Neural crest cell (in vitro differentiated cells): Measurements from ENCODE around the gene GPD1. TPM values are rescaled to one million over a fixed set of nuclear protein-coding genes. Genes with fewer than 3 reads are reported as not detected.

Experiments used
- DNase-seq: peaks from one replicate; pipeline ENCODE4 v3.0.0; 2021; ENCODE audit warnings: low read depth, mixed read lengths, low spot score
- H3K27ac Mint-ChIP-seq: one replicate; pipeline ENCODE4 v1.8.0; 2021; ENCODE audit warnings: mild to moderate bottlenecking, mixed read lengths; ENCODE audit not compliant: unreplicated experiment
- H3K27me3 Mint-ChIP-seq: 2 replicates; pipeline ENCODE4 v1.8.0; 2021; ENCODE audit warnings: low read depth, mild to moderate bottlenecking, mixed read lengths
- H3K36me3 Mint-ChIP-seq: 2 replicates; pipeline ENCODE4 v1.8.0; 2021; ENCODE audit warnings: low read depth, mild to moderate bottlenecking, mixed read lengths
- H3K4me1 Mint-ChIP-seq: 2 replicates; pipeline ENCODE4 v1.8.0; 2021; ENCODE audit warnings: mixed read lengths
- H3K4me3 Mint-ChIP-seq: one replicate; pipeline ENCODE4 v1.8.0; 2021; ENCODE audit warnings: mild to moderate bottlenecking, mixed read lengths
- H3K9me3 Mint-ChIP-seq: 2 replicates; pipeline ENCODE4 v1.8.0; 2021; ENCODE audit warnings: mixed read lengths
- total RNA-seq: library from RNA; stranded (reverse); gene quantifications from 2 replicates; pipeline ENCODE4 v1.2.1, GENCODE V29; 2021
- TF ChIP-seq, protein P1 (sequence below): fragments of 200-600 bp; sonication (generic); conservative IDR thresholded peaks from 2 replicates; pipeline ENCODE4 v1.5.0; 2021; ENCODE audit warnings: antibody characterized with exemption, mild to moderate bottlenecking

Gene GPD1
- total RNA-seq, 1 donor from 2014 or later: 0.49 TPM

DNA sequence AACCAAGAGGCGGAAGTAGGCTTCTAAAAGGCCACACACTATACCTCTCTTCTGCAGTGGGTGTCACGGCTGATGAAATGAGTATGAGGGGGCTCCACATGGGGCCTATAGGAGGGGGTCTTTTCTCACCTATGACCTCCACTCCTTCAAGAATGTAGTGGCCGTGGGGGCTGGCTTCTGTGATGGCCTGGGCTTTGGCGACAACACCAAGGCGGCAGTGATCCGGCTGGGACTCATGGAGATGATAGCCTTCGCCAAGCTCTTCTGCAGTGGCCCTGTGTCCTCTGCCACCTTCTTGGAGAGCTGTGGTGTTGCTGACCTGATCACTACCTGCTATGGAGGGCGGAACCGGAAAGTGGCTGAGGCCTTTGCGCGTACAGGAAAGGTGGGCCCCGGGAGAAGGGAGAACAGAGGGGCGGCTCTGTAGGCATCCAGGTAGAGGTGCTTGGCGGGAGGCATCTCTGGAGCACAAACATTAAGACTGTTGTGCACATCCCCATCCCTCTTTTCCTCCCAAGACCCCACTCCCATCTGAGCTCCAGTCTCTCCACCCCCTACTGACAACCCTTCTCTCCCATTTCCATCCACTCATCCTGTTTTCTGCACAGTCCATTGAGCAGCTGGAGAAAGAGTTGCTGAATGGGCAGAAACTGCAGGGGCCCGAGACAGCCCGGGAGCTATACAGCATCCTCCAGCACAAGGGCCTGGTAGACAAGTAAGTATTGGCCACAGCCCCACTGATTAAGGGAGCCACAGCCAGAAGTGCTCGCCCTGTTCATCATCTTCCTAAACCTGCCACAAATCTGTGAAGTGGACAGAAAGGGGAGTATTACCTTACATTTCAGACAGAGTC, 3.8 kb downstream of the GPD1 start:
- peaks cover 21% of the 10 kb centered on the region for H3K4me1 Mint-ChIP-seq
- H3K36me3 Mint-ChIP-seq: no peaks in the 10 kb centered on the region
- no peak overlapping the region for H3K4me3 Mint-ChIP-seq
- TF ChIP-seq, protein P1, sequence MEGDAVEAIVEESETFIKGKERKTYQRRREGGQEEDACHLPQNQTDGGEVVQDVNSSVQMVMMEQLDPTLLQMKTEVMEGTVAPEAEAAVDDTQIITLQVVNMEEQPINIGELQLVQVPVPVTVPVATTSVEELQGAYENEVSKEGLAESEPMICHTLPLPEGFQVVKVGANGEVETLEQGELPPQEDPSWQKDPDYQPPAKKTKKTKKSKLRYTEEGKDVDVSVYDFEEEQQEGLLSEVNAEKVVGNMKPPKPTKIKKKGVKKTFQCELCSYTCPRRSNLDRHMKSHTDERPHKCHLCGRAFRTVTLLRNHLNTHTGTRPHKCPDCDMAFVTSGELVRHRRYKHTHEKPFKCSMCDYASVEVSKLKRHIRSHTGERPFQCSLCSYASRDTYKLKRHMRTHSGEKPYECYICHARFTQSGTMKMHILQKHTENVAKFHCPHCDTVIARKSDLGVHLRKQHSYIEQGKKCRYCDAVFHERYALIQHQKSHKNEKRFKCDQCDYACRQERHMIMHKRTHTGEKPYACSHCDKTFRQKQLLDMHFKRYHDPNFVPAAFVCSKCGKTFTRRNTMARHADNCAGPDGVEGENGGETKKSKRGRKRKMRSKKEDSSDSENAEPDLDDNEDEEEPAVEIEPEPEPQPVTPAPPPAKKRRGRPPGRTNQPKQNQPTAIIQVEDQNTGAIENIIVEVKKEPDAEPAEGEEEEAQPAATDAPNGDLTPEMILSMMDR: no peak
- no peak overlapping the region for H3K27ac Mint-ChIP-seq
- H3K9me3 Mint-ChIP-seq: no peaks in the 10 kb centered on the region
- DNase-seq: no peak
- no peaks in the 10 kb centered on the region for H3K27me3 Mint-ChIP-seq

DNA sequence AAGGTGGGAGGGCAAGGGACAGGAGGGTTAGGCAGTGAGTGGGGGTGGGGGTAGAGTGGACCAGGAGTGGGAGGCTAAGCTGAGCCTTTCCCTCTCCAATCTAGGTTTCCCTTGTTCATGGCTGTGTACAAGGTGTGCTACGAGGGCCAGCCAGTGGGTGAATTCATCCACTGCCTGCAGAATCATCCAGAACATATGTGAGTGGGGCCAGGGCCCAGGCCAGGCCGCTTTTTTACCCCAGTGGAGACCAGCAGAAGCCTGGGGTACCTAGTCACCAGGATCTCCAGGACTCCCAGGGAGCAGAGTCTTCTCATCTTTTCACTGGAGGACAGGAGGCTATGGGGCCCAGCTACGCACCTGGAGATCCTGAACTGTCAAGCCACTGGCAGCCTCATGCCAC, 5.5 kb downstream of the GPD1 start:
- Mint-ChIP-seq H3K4me3 (no peak overlapping the region), H3K4me1 (peaks cover 27% of the 10 kb centered on the region), H3K36me3 (no peaks in the 10 kb centered on the region), H3K9me3 (no peaks in the 10 kb centered on the region), H3K27ac (no peak overlapping the region), H3K27me3 (no peaks in the 10 kb centered on the region)
- no peak for DNase-seq
- TF ChIP-seq, protein P1: no peak

DNA sequence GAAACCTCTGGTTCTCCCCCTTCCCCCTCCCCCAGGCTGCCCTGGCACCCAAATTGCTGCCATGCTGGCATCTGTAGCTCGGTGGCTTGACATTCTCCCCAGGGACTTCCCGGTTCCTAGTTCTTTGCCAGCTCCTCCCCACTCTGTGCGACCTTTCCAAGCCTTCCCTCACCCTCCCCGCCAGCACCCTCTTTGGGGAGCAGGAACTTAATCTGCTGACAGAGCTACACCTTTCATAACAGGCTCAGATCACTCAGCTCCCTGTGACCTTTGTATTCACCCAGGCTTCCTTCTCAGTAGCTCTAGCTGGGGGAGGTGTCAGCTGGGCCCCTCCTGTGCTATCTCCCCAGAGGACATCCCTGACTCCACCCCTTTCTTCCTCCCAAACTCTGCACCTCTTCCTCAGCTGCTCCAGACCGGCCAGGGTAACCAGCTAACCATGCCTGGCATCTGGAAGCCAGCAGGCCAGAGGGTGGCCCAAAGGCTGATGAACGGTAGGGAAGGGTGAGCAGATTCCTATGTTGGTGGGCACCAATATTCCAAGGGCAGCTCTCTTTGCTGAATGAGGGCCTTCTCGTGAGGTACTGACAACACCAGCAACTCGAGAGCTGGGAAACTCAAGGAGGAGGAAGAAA, 6.4 kb downstream of the GPD1 start:
- H3K9me3 Mint-ChIP-seq: no peaks in the 10 kb centered on the region
- H3K27me3 Mint-ChIP-seq: no peaks in the 10 kb centered on the region
- no peak for DNase-seq
- peak overlapping the region; percentile 51 for H3K27ac Mint-ChIP-seq
- peak overlapping the region; percentile 28 for H3K4me3 Mint-ChIP-seq
- no peaks in the 10 kb centered on the region for H3K36me3 Mint-ChIP-seq
- H3K4me1 Mint-ChIP-seq: peaks cover 30% of the 10 kb centered on the region
- TF ChIP-seq, protein P1: no peak

DNA sequence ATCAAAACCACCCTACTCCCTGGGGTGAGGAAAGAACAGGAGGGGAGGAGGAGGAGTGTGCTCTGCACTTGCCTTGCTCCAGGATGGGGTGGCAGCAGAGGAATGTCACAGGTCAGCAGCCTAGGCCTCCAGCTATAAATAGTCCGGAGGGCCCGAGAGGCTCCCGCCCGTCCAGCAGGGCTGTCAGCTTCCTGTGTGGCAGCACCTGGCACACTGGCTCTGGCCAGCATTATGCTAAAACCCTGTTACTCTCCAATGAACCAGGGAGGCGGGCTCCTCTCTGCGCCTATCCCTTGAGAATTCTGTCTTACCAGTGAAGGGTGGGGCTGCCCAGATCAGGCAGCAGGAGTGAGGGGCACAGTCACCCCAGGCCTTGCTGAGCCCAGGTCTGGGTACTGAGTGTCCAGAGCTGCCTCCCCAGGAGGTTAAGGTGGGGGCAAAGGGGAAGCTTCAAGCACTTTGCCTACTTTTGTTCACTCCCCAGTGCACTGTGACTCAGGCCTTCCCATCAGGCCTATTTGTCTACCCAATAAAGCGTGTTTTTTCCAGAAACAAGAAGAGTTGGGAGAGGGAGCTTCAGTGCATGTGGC, 7.0 kb downstream of the GPD1 start:
- Mint-ChIP-seq H3K4me3 (peak overlapping the region; percentile 97), H3K4me1 (peaks cover 30% of the 10 kb centered on the region), H3K27me3 (no peaks in the 10 kb centered on the region), H3K27ac (peak overlapping the region; percentile 19), H3K9me3 (no peaks in the 10 kb centered on the region), H3K36me3 (no peaks in the 10 kb centered on the region)
- DNase-seq: no peak
- TF ChIP-seq, protein P1: no peak

DNA sequence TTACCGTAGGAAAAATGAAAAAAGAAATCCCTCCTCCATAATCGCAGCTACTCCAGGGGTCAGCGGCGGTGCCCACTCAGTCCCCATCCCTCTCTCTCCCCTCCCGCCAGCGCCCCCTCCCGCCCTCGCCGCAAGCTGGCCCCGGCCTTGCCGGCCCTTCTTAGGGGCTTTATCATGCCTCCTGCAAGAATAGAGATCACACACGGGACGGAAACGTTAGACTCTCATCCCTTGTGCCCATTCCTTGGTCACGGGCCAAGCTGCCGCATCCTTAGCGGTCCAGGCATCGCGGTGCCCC, 7.5 kb downstream of the GPD1 start:
- Mint-ChIP-seq H3K4me3 (peak overlapping the region; percentile 97), H3K27me3 (no peaks in the 10 kb centered on the region), H3K9me3 (no peaks in the 10 kb centered on the region), H3K4me1 (peaks cover 30% of the 10 kb centered on the region), H3K27ac (peak overlapping the region; percentile 94), H3K36me3 (no peaks in the 10 kb centered on the region)
- TF ChIP-seq, protein P1: no peak
- DNase-seq: no peak
